Cardiac fibroblast (primary cell): ENCODE results near the gene OR2T1.
"Not testable (repeated sequence)": the region's sequence is repeated elsewhere in the genome, so short reads cannot be mapped to it uniquely, and the experiment has no call there.

Experiments used
- DNase-seq, 2 donors: peaks; one replicate each; pipeline versions ENCODE4 v3.0.0 to v3.0.0-alpha.2; 2010; ENCODE audit warnings: low read depth in 2 of 2
- H3K4me3 ChIP-seq, 2 donors: replicated peaks in 1 of 2; 1 replicate in 1 of 2; 2 replicates in 1 of 2; pipeline ENCODE4 v1.5.1; 2011; ENCODE audit warnings: low read depth in 2 of 2, low read length in 2 of 2, mild to moderate bottlenecking in 2 of 2, moderate library complexity in 1 of 2

The OR2T1 gene

DNA sequence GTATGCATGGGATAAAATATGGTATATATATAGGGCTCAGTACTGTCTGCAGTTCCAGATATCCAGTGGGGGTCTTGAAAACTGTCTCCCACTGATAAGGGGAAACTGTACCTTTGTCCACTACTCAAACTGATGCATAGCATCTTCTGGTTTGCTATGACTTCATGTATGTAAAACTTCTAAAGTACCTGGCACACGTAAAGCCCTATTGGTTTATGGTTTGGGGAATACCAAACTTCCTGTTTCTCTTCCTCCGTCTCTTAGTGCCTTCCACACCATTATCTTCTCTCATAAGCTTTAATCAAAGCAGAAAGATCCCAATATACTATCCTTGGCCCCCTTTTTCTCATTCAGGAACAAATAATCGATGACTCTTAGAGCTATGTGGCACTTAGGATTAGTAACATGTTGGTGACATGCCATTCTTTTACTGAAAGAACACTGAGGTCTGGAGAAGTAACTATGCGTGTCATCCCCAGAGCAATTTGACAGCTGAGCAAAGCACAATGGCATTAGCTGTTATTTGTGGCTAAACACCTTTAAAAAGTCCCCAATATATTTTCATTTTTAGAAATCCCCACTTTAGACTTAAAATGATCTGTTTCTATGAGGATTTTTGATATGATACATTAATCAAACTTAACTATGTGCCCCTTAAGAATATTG lies 45.7 kb downstream of the OR2T1 start:
- not testable (repeated sequence) for DNase-seq, H3K4me3 ChIP-seq

DNA sequence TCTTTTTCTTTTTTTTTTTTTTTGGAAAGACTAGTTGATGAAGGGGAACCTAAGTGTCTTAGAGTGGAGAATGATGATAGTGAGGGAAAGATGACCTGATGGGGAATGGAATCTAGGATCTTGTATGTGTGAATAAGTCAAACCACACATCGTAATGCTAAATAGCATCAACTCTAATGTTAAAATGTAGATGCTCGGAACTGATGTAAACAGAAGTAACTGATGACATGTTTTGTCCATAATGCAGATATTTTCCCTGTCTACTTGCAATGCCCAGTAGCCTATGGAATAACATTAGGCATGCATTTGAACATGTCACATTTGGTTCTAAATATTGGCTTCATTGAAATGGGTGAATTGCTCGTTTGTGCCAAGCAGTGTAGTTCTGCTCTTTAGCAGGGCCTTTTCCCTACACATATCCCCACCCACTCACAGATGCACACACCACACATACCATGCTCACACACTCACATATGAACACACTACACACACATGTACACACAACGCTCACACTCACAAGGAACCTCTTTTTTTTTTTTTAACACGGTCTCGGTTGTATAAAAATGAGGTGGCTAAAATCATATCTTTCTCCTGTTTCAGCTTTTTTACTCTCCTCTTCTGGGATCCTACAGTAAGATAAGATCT lies 47.1 kb downstream of the OR2T1 start:
- not testable (repeated sequence) for H3K4me3 ChIP-seq, DNase-seq

- not testable (repeated sequence) for DNase-seq, H3K4me3 ChIP-seq
These were observed 47.8 kb downstream of the OR2T1 start for GRCh38 chr1:248450466-248451145.

DNA sequence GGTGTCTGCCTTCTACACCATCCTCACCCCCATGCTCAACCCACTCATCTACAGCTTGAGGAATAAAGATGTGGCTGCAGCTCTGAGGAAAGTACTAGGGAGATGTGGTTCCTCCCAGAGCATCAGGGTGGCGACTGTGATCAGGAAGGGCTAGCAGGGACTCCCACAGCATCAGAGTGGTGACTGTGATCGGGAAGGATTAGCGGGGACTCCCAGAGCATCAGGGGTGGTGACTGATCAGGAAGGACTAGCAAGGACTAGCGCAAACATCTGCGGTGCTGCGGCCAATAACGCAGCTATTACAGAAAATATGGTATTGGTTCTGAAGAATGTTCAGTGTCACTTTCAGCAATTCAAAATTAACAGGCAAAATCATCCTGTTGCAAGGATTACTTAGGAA lies 50.8 kb downstream of the OR2T1 start:
- H3K4me3 ChIP-seq, DNase-seq: not testable (repeated sequence)

GRCh38 chr1:248455045-248455444 lies 52.2 kb downstream of the OR2T1 start:
- not testable (repeated sequence) for DNase-seq, H3K4me3 ChIP-seq

DNA sequence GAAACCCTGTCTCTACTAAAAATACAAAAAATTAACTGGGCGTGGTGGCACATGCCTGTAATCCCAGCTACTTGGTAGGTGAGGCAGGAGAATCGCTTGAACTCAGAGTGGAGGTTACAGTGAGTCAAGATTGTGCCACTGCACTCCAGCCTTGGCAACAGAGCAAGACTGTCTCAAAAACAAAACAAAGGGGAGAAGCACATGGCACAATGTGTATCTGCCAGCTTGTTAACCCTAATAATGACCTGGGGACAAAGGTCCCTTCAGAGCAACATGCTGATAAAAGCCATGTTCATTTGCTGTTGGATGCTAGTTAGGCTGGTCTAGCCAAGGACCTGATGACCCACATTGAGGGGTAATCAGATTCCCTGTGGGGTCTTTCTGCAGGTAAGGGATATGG lies 53.8 kb downstream of the OR2T1 start:
- H3K4me3 ChIP-seq, DNase-seq: not testable (repeated sequence)
